Activated naive CD4-positive, alpha-beta T cell treated with anti-CD3 and anti-CD28 coated beads for 36 hours (primary cell): Measurements from ENCODE around the gene TANGO6. TPM values are rescaled to one million over a fixed set of nuclear protein-coding genes. Genes with fewer than 3 reads are reported as not detected.

Experiments used
- CTCF ChIA-PET: fragments of 350-600 bp; sonication (Branson Sonifier 250); formaldehyde crosslinking; loops from one replicate; lab custom pipeline; 2021; ENCODE audit warnings: antibody characterized with exemption; lab: Charles Lee
- DNase-seq: peaks from one replicate; pipeline ENCODE4 v3.0.0-alpha.2; 2020
- H3K27ac Mint-ChIP-seq: one replicate; pipeline ENCODE4 v1.8.0; 2021; ENCODE audit warnings: mild to moderate bottlenecking, mixed read lengths
- H3K27me3 Mint-ChIP-seq: one replicate; pipeline ENCODE4 v1.8.0; 2021; ENCODE audit warnings: low read depth, mixed read lengths
- H3K36me3 Mint-ChIP-seq: one replicate; pipeline ENCODE4 v1.8.0; 2021; ENCODE audit warnings: low read depth, mixed read lengths
- H3K4me1 Mint-ChIP-seq: one replicate; pipeline ENCODE4 v1.8.0; 2021; ENCODE audit warnings: low read depth, mixed read lengths
- H3K4me3 Mint-ChIP-seq: one replicate; pipeline ENCODE4 v1.8.0; 2021; ENCODE audit warnings: mild to moderate bottlenecking, moderate library complexity, mixed read lengths
- H3K9me3 Mint-ChIP-seq: one replicate; pipeline ENCODE4 v1.8.0; 2021; ENCODE audit warnings: mixed read lengths
- intact Hi-C: fragments of 100-400 bp; cut with micrococcal nuclease; formaldehyde crosslinking; loops from one replicate; pipeline ENCODE4 v1.15.1; 2023
- total RNA-seq, 2 experiments: library from RNA; stranded (reverse); gene quantifications; one replicate each; pipeline ENCODE4 v1.2.3, GENCODE V29; 2021

The TANGO6 gene
- total RNA-seq, 2 experiments from 2014 or later = 21.6 to 22.3 TPM

GRCh38 chr16:69106491-69107315, 263.4 kb downstream of the TANGO6 start:
- CTCF ChIA-PET = interaction anchor here (1.2 kb wide), 1 partner anchor 13 kb away, joined by 4 read pairs; no protein-coding TSS in a partner anchor
- H3K27ac Mint-ChIP-seq = no peak overlapping the region
- H3K4me1 Mint-ChIP-seq = peaks cover 21% of the 10 kb centered on the region
- DNase-seq = no peak
- no peaks in the 10 kb centered on the region for H3K9me3 Mint-ChIP-seq
- intact Hi-C loops = loop anchor here (5.0 kb wide), 3 partner anchors 204 to 579 kb away; no protein-coding TSS in a partner anchor
- peaks cover 9% of the 10 kb centered on the region for H3K36me3 Mint-ChIP-seq
- peak overlapping the region; percentile 46 for H3K4me3 Mint-ChIP-seq
- H3K27me3 Mint-ChIP-seq = peaks cover 26% of the 10 kb centered on the region

GRCh38 chr16:69107316-69107962, 264.1 kb downstream of the TANGO6 start:
- H3K36me3 Mint-ChIP-seq = peaks cover 9% of the 10 kb centered on the region
- intact Hi-C loops = loop anchor here (5.0 kb wide), 3 partner anchors 205 to 580 kb away; no protein-coding TSS in a partner anchor
- H3K4me3 Mint-ChIP-seq = peak overlapping the region; percentile 46
- H3K9me3 Mint-ChIP-seq = no peaks in the 10 kb centered on the region
- H3K27ac Mint-ChIP-seq = no peak overlapping the region
- DNase-seq = no peak
- CTCF ChIA-PET = interaction anchor here (1.1 to 2.0 kb wide), 2 partner anchors 12 to 17 kb away, joined by 3 to 8 read pairs; no protein-coding TSS in a partner anchor
- peaks cover 21% of the 10 kb centered on the region for H3K4me1 Mint-ChIP-seq
- peaks cover 26% of the 10 kb centered on the region for H3K27me3 Mint-ChIP-seq

GRCh38 chr16:69108064-69108904, 265.0 kb downstream of the TANGO6 start:
- Mint-ChIP-seq H3K9me3 (no peaks in the 10 kb centered on the region), H3K4me3 (no peak overlapping the region), H3K27ac (no peak overlapping the region), H3K4me1 (peaks cover 21% of the 10 kb centered on the region), H3K27me3 (peaks cover 25% of the 10 kb centered on the region), H3K36me3 (peaks cover 11% of the 10 kb centered on the region)
- CTCF ChIA-PET = interaction anchor here (1.1 to 2.0 kb wide), 2 partner anchors 11 to 16 kb away, joined by 3 to 8 read pairs; no protein-coding TSS in a partner anchor
- DNase-seq = no peak
- intact Hi-C loops = loop anchor here (5.0 kb wide), 3 partner anchors 206 to 581 kb away; no protein-coding TSS in a partner anchor

GRCh38 chr16:69108905-69109252, 265.5 kb downstream of the TANGO6 start:
- peaks cover 23% of the 10 kb centered on the region for H3K27me3 Mint-ChIP-seq
- H3K36me3 Mint-ChIP-seq = peaks cover 12% of the 10 kb centered on the region
- H3K9me3 Mint-ChIP-seq = no peaks in the 10 kb centered on the region
- H3K4me3 Mint-ChIP-seq = no peak overlapping the region
- intact Hi-C loops = loop anchor here (5.0 kb wide), 3 partner anchors 207 to 582 kb away; no protein-coding TSS in a partner anchor
- DNase-seq = no peak
- H3K4me1 Mint-ChIP-seq = peaks cover 21% of the 10 kb centered on the region
- CTCF ChIA-PET = interaction anchor here (2.0 kb wide), 1 partner anchor 16 kb away, joined by 8 read pairs; no protein-coding TSS in a partner anchor
- no peak overlapping the region for H3K27ac Mint-ChIP-seq

- peaks cover 21% of the 10 kb centered on the region for H3K4me1 Mint-ChIP-seq
Measured at GRCh38 chr16:69109486-69110270, 266.3 kb downstream of the TANGO6 start.

GRCh38 chr16:69110406-69110805, 267.1 kb downstream of the TANGO6 start:
- CTCF ChIA-PET = interaction anchor here (0.6 to 6.3 kb wide), 3 partner anchors 14 to 268 kb away, joined by 3 to 36 read pairs (median 5); no protein-coding TSS in a partner anchor
- no peak for DNase-seq
- peaks cover 17% of the 10 kb centered on the region for H3K27me3 Mint-ChIP-seq
- peaks cover 18% of the 10 kb centered on the region for H3K4me1 Mint-ChIP-seq
- no peak overlapping the region for H3K27ac Mint-ChIP-seq
- no peak overlapping the region for H3K4me3 Mint-ChIP-seq
- no peaks in the 10 kb centered on the region for H3K9me3 Mint-ChIP-seq
- intact Hi-C loops = no loop called here
- peaks cover 17% of the 10 kb centered on the region for H3K36me3 Mint-ChIP-seq

More at GRCh38 chr16:69109486-69110270, 266.3 kb downstream of the TANGO6 start:
- Mint-ChIP-seq H3K4me3 (no peak overlapping the region), H3K9me3 (no peaks in the 10 kb centered on the region), H3K27me3 (peaks cover 21% of the 10 kb centered on the region), H3K27ac (no peak overlapping the region), H3K36me3 (peaks cover 13% of the 10 kb centered on the region)
- no peak for DNase-seq
- CTCF ChIA-PET = interaction anchor here (0.6 to 6.3 kb wide), 3 partner anchors 15 to 269 kb away, joined by 5 to 36 read pairs (median 8); no protein-coding TSS in a partner anchor
- intact Hi-C loops = loop anchor here (5.0 kb wide), 3 partner anchors 207 to 582 kb away; no protein-coding TSS in a partner anchor

GRCh38 chr16:69111216-69111875, 268.0 kb downstream of the TANGO6 start:
- Mint-ChIP-seq H3K4me3 (no peak overlapping the region), H3K4me1 (peaks cover 14% of the 10 kb centered on the region), H3K9me3 (no peaks in the 10 kb centered on the region), H3K27ac (no peak overlapping the region), H3K27me3 (peaks cover 13% of the 10 kb centered on the region), H3K36me3 (peaks cover 15% of the 10 kb centered on the region)
- CTCF ChIA-PET = interaction anchor here (0.6 to 6.3 kb wide), 7 partner anchors 13 to 268 kb away, joined by 3 to 36 read pairs (median 3); partner anchors contain the start of gene TANGO6
- intact Hi-C loops = no loop called here
- no peak for DNase-seq

GRCh38 chr16:69111876-69112230, 268.5 kb downstream of the TANGO6 start:
- CTCF ChIA-PET = interaction anchor here (0.6 to 6.3 kb wide), 4 partner anchors 13 to 268 kb away, joined by 3 to 36 read pairs (median 4); partner anchors contain the start of gene TANGO6
- DNase-seq = no peak

GRCh38 chr16:69112285-69113129, 269.2 kb downstream of the TANGO6 start:
- Mint-ChIP-seq H3K27me3 (peaks cover 6% of the 10 kb centered on the region), H3K27ac (no peak overlapping the region), H3K4me3 (no peak overlapping the region), H3K36me3 (peaks cover 15% of the 10 kb centered on the region), H3K9me3 (no peaks in the 10 kb centered on the region), H3K4me1 (peaks cover 7% of the 10 kb centered on the region)
- peak; percentile 65 for DNase-seq
- CTCF ChIA-PET = interaction anchor here (0.5 to 6.3 kb wide), 13 partner anchors 12 to 584 kb away, joined by 3 to 36 read pairs (median 4); partner anchors contain the start of gene TANGO6
- intact Hi-C loops = loop anchor here (1.0 kb wide), 1 partner anchor 175 kb away; no protein-coding TSS in a partner anchor

More at GRCh38 chr16:69111876-69112230, 268.5 kb downstream of the TANGO6 start:
- peaks cover 15% of the 10 kb centered on the region for H3K36me3 Mint-ChIP-seq
- no peak overlapping the region for H3K4me3 Mint-ChIP-seq
- H3K9me3 Mint-ChIP-seq = no peaks in the 10 kb centered on the region
- peaks cover 11% of the 10 kb centered on the region for H3K27me3 Mint-ChIP-seq
- H3K4me1 Mint-ChIP-seq = peaks cover 11% of the 10 kb centered on the region
- intact Hi-C loops = loop anchor here (1.0 kb wide), 1 partner anchor 175 kb away; no protein-coding TSS in a partner anchor
- H3K27ac Mint-ChIP-seq = no peak overlapping the region
